Globus pallidus (tissue), 1 donor: ENCODE data around the gene NPAS3.

Experiments
- DNase-seq: peaks from one replicate; pipeline ENCODE4 v3.0.0-alpha.2; 2015; ENCODE audit warnings: low spot score

The NPAS3 gene

DNA sequence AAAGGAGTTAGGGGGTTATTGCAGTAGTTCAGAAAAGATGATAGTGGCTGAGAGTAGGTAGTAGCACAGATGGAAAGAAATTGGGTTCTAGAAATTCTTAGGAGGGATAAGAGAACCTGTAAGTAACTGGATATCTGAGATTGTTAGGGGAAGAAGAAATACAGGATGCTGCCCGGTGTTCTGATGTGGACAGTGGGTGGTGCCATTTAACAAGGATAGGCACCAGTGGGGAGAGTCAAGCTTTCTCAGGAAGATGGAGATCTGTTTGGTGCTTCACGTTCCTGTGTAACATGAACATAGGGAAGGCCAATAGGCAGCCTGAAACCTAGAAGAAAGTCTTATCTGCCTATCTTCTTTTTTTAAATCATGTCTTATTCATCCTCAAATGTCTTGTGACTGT lies 245.9 kb downstream of the NPAS3 start:
- DNase-seq = peak; percentile 49

DNA sequence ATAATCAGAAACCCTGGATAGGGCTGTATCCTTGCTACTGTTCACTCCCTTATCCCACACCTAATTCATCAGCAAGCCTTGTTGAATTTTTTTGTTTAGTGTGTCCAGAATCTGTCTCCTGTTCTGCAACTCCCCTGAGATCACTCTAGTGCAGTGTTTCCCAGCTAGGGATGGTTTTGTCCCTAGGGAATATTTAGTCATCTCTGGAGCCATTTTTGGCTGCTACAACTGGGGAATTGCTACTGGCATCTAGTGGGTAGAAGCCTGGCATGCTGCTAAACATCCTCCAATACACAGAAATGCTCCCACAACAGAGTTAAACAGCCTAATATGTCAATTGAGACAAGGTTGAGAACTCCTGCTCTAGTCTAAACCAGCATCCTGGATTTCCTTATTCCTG lies 248.0 kb downstream of the NPAS3 start:
- no peak for DNase-seq

DNA sequence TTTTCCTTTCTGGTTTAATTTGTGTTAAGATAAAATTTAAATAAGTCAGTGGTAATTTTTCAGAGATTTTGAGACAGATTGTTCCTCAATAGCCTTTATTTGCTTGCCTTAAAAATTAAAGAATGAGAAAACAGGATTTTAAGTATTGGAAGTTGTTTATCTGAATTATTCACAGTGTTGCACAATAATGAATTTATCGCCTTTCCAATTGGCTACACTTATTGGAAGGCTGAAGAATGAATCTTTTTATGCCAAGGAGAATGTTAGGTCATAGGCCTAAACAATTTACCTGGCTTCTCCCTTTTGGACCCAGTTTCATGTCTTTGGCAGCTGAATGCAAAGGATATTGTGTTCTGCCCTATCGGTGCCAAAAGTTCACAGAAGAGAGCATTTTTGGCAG lies 250.2 kb downstream of the NPAS3 start:
- DNase-seq = no peak

DNA sequence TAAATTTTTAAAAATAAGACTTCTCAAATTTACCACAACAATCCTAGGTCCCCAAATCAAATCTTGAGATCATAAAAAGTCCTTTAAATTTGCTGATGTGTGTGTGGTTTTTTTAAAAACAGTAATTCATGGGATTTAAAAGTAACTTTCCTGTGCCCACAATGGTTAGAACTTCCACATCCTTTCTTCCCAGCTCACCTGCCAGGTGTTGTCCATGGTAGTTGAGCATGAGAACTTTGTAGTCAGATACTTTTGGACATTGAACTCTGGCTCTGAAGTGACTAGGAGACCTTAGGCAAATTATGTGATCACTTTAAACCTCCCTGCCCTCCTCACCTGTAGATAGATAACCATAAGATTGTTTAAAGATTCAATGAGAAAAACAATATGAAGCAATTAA lies 253.2 kb downstream of the NPAS3 start:
- DNase-seq = no peak

DNA sequence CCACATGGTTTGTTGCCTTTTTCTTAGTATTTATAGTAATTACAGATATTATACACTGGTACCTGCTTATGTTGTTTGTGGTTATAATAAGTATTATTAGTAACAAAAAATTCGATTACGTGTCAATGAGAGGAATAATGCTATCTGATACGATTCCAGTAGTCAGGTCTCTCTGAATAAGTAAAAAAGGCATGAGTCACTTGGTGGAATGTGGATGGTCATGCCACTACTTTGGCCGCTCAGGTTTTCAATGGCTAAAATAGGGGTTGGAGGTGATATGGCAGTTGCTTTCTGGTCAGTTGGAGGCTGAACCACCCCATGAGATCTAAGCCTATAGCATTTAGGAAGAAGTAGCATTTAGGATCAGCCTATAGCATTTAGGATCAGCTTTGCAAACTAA lies 255.9 kb downstream of the NPAS3 start:
- DNase-seq = no peak

DNA sequence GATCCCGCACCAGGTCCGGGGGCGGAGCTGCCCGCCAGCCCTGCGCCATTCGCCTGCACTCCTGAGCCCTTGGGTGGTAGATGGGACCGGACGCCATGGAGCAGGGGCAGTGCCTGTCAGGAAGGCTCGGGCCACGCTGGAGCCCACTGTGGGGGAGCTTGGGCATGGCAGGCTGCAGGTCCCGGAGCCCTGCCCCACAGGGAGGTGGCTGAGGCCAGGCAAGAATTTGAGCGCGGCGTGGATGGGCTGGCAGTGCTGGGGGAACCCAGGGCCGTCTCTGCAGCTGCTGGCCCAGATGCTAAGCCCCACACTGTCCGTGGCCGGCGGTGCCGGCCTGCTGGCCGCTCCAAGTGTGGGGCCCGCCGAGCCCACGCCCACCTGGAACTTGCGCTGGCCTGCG lies 260.0 kb downstream of the NPAS3 start:
- DNase-seq = no peak

DNA sequence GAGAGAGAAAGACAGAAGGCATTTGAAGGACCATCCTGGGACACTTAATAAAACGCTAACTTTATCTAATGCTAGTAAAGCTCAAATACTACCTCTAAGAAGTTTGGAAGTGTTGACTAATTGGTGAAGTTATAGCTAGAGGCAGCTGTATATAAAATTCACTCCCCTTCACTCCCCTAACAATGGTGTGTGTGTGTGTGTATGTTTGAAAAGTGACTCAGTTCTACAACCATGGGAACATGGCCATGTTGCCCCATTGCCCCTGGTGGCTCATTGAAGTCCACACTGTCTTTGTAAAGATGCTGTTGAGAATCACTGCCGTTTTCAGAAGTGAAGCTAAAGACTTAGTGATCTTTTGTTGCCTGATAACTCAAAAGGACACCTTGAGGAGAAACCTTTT lies 262.4 kb downstream of the NPAS3 start:
- no peak for DNase-seq

DNA sequence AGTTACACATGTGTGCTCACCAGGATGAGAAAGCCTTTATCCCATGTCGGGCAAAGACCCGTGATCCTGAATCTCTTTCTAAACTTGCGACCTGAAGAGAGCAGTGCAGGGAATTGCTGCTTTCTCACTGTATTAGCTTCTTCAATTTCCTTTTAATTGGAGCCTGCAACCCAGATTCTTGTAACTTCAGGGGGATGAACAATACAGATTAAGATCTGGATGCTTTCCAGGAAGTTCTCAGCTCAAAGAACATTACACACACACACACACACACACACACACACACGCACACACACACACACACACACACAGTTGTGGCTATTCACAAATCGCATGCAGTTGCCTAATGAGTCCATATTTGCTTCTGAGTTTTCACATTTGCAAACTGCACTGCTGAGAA lies 268.3 kb downstream of the NPAS3 start:
- no peak for DNase-seq

DNA sequence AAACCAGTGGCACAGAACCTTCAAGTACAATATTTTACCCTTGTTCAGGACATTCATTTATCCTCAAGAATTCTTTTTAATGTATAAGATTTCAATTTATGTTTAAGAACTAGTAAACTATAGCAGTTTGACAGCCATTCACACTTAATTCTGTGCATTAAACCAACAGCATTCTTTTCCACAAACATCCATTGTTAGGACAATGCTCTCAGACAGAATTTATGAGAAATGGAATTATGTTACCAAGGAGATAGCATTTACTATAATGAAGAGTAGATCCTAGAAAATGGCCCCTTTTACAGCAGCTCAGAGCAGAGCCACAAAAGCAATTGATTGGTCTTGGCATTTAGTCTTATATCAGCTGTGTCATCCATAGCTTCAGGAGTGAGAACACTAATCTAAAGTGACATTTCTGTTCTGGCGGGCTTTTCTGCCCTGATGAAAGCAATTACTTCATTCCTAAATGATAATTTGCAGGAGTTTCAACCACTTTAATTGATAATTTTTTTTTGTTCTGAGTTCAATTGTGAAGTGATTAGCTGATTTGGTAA lies 268.9 kb downstream of the NPAS3 start:
- DNase-seq = no peak

DNA sequence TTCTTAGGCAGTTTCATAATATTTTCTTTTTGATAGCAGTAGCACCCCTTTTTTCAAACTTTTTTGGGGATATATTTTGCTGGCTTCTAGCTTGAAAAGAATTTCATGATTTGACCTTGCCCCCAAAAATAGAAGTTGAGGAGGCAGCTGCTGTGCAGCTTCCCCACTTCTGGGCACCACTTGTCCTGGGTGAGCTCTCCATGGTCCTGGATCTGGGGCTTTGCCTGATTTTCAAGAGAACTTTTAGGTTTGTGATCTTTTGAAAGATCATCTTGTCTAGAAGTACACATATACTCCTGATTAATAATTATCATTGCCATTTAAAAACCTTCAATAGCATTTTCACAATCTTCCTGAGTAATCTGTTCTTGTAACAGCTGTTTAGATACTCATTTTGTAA lies 271.6 kb downstream of the NPAS3 start:
- no peak for DNase-seq

DNA sequence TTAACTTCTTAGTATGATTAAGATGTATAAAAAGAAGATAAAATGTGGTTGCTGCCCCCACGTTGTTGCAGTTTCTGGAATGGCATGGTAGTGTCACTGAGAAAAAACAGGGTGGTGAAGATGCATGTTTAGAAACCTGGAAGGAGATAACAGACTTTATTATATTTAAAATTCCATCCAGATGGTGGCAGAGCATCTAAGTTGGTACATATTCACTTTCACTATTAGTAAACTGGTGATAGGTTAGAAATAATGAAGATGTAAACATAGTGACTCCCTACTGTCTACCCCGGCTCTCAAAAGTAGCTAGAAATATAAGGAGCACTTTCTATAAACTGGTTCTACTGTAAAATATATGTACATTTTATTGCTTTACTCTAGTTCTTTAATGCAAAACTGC lies 279.3 kb downstream of the NPAS3 start:
- no peak for DNase-seq

DNA sequence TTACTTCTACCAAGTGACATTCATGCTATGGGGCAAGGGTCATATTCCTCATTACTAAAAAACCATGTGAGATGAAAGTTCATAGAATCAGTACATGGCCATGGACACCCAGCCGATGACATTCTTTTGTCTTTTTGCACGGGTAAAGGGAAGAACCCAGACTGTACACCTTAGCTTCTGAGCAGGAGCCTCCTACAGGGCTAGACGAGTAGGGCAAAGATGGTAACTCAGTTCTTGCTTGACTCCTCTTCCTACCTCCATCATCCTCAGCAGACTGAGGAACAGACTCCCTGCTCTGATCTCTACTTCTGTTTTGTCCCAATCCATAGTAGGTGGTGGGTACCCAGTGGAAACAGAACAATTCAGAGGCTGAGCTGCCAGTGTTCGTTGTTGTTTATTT lies 281.3 kb downstream of the NPAS3 start:
- DNase-seq = no peak

DNA sequence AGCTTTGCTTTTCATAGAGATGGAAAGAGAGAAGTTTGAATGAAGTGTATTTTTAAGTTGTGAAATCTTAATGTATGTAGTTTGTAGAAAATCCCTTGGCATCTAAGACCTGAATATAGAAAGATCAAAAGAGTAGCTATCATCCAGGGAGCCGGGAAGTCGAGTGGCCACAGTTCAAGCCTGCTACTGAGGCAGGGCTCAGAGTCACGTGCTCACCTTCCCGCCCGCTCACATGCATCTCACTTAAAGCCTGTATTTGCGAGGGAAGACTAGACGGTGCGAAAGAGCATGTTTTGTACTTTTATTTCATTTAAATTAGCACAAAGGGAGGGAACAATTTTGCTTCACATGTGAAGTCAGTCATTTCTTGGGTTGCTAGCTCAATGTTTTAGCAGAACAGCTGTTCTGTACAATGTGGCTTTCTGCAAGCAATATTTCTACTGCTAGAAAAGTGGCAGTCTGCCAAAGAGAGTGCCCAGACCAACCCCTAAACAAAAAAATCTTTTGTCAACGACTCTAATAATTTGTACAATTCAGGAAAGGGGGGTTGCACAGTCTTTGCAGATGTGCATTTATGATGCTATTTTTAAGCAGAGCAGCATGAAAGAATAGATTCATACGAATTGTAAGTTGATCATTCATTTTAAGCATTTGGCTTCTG lies 290.7 kb downstream of the NPAS3 start:
- peak; percentile 92 for DNase-seq

DNA sequence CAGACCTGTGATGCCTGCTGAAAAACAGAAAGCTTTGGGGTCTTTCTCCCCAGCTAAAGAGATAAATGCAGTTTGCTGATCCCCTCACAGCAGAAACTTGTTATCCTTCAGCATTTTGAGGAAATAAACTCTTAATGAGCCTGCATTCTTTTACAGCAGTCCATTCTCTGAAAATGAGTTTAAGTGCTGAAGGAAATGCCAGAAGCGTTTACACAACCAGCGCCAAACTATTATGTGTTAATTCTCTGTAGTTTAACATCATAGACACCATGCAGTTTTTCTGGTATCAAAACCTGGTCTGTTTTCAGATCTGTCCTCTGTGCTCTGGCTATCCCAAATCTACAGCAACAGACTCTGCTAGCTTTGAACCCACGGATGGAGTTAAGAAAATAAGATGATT lies 291.3 kb downstream of the NPAS3 start:
- DNase-seq = no peak

DNA sequence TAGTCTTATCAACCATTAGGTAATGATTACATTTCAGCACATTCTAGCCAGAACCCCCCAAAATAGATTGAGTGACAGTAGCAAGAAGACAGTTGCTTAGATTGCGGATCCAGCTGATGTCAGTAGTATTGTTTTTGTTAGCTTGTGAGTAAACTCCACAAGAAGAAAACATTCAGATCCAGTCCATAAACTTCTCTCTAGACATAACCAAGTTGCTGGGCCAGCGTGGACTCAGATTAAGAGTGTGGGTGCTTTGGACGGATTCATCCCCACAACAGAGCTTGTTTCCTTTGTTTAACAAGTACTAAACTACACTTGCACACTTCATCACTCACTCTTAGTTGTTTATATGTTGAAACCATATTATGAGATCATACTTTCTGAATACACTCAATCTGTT lies 293.4 kb downstream of the NPAS3 start:
- DNase-seq = no peak

DNA sequence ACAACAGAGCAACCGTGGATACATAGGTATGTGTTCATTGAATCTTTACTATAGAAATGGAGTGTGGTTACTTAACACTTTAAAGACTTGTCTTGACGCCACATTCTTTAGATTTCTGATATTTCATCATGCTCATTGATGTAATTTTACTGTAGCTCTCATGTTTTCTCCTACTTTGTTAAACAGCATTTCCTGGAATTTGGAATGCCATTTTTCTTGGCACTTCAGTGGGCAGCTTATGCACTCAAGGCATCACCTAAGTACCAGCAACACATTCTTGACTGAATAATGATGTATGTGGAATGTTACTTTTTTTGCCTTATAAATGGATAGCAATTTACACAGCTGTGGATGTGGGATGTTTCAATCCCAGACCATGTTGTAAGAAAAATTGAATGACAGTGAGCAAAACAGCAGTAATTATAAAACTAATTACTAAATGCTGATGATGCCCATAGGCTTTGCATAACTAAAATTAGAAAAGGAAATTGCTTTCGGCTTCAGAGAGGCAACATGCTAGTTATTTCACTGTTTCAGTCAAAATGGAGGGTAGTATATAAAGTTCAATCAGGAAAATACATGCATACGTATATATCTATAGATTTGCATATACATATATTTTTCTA lies 298.5 kb downstream of the NPAS3 start:
- no peak for DNase-seq

DNA sequence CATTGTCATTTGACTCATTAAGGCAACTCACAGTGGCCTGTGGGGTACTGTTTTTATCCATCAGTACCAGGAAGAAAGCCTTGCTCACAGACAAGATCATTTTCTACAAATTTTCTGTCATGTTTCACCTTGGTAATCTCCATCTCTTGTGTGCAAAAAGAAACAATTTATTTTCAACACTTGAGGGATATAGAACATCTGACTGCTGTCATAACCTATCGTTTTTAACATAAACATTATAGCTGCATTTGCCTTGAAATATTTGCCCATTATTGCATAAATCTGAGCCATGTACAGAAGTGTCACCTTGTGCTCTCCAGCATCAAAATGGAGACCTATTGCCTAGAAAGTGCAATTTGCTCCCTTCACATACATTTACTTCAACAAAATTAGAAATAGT lies 300.8 kb downstream of the NPAS3 start:
- no peak for DNase-seq

DNA sequence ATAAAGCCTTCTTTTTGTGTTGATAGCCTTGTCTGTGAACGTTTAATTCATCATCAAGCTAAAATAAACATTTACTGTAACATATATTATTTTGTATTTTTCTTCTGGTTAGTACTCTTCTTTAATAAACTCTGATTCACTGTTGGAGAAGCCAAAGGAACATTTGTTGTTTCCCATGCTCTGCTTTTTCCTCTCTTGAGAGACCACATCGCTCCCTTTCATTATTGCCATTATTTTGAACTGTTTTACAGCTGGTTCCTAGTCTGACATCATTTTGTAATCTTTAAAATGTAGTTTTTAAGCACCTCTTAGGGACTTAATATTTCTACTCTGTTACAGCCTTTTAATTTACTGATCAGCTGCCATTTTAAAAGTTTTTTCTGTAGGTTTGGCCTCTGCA lies 301.8 kb downstream of the NPAS3 start:
- DNase-seq = no peak

DNA sequence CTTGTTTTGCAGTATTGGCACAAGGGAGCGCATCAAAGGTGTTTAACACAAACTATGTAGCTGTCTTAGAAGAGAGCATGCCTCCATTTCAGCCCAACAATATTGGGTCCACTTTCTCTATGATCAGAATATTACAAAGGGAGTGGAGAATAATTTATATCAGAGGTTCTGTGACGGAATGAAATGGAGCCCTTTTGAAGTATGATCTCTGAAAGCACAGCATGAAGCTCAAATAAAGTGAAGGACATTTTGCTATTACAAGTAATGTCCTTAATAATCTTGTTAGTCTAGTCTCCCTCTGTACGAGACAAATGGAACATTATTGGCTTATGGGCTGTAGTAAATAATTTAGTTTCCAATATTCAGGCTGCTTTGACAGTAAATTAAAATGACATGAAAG lies 302.7 kb downstream of the NPAS3 start:
- no peak for DNase-seq

DNA sequence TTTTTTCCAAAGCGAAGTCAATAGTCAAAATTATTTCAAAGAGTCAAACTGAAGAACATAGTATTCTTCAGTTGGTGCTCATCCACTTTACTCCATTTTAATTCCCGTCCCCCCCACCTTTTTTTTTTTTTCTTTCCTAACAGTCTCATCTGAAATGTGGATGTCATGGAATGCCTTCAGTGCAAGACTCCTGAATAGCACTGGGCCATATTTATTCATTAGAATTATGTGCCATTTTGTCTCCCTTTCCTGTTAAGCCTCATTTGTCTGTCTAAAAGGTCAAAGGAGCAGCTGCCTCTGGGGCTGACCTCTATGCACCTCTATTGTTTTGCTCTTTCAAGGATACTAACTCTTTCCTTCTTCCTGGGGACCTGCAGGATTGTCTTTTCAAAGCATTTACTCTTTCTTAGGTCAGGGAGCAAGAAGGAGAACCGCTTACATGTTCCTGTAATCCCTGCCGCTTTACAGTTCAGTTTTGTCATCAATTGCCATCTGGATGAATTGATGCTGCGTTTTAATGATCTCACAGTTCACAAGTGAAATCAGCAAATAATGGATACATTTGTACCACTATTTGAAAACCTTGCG lies 310.6 kb downstream of the NPAS3 start:
- no peak for DNase-seq

DNA sequence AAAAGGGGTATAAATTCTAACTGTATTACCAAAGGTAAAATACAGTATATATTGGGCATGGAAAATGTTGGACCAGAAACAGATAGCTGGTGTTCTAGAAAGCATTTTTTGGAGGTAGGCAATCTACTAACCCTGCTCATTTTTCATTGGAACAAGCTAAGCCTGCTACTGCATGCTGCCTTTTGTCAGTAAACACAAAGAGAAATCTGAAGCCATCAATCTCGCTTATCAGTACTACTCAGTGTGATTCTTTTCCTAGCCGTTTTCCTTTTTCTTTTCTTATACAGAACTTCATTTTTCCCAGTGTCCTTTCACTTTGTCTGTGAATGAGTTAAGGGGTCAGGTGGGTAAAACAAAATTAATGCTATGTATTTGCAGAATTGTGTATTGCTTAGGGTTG lies 312.3 kb downstream of the NPAS3 start:
- DNase-seq = no peak

DNA sequence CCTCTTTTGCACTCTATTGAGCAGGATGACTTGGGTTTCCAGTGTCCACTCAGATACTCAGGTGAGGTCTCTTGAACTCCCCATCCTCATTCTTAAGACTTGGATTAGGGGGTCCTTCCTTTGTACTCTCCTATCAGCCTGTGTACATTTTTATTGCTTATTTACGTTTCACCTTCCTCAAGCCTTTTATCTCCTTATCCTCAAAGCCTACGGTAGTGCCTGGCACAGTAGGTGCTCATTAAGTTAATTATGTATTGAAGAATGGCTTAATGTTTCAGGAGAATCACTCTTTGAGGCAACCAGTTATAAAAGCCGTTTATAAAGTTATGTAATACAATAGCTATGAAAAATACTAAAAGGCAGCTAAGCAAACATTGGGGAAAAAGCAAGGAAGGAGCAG lies 315.7 kb downstream of the NPAS3 start:
- no peak for DNase-seq

DNA sequence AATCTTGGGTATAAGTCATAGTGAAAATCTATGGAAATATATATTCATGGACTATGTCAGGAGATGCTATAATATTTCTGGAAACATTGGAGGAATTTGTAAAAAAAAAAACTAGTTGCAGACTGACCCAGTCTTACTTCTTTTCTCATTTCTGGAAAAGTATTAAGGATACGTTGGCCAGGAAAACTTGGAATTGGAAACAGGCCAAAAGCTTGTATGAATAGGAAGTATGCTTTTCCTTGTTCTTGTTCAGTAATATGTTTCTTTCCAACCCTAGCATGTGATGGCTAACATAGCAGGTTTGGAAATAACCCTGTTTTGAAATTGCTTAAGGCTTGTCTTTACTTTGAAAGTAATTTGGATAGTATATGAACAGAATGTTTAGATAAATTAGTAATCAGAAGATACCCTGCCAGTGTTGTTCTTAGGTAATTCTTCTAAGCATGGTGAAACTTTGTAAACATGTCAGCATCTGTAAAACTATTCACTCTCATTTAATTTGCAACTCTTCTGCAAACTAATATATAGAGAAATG lies 316.2 kb downstream of the NPAS3 start:
- no peak for DNase-seq
